Measurements from ENCODE around the gene ACSF2. TPM values are rescaled to one million over a fixed set of nuclear protein-coding genes. Genes with fewer than 3 reads are reported as not detected.

The ACSF2 gene
- total and polyA plus RNA-seq, 2 donors (not counting 3 experiments of a cell fraction or from before 2014, with no cell fraction given): 33.2 to 37.2 TPM

DNA sequence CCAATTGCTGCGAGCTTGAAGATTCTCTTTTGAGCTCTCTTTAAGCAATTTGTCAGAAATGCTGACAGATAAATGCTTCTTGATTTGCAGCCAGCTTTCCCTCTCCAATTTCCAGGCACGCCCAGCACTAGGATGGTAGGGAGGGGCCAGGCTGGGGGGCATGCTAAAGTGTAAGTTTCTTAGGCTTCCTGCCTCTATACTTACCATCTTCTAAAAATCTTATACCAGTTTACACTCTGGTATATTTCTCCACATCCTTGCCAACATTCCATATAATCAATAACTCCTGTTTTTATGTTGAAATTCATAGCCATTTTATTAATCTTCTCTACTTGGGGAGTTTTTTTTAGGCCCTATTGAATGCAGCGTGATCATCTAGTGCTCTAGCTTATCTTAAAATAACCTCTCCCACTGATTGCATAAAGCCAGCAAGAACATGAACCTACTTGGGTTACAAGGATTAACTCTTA, 17.5 kb downstream of the ACSF2 start:
- Histone ChIP-seq H3K79me2 (ENCODE audit: control insufficient read depth, insufficient read depth, low read length) (no peaks in the 10 kb centered on the region), H3K9ac (replicated peaks; ENCODE audit: extremely low read depth, insufficient read depth, low read length) (no peak overlapping the region), H4K20me1 (replicated peaks; ENCODE audit: control insufficient read depth, extremely low read depth, insufficient read depth, low read length) (no peaks in the 10 kb centered on the region), H2AFZ (ENCODE audit: low read depth, low read length) (no peak overlapping the region), H3K4me1 (ENCODE audit: control insufficient read depth, extremely low read depth, insufficient read depth, low read length) (no peaks in the 10 kb centered on the region), H3K9me3 (replicated peaks; ENCODE audit: control insufficient read depth, insufficient read depth, low read length) (no peaks in the 10 kb centered on the region), H3K36me3 (ENCODE audit: control insufficient read depth in 2 of 2, extremely low read depth in 1 of 2, insufficient read depth in 2 of 2, low read length in 2 of 2) (no peaks in the 10 kb centered on the region), H3K9me1 (replicated peaks; ENCODE audit: control insufficient read depth, extremely low read depth, insufficient read depth, low read length) (no peaks in the 10 kb centered on the region), H3K4me2 (ENCODE audit: insufficient read depth, low read length) (no peak overlapping the region), H3K27ac (ENCODE audit: insufficient read depth, low read depth, low read length) (no peak overlapping the region), H3K4me3 (replicated peaks in 1 of 3; ENCODE audit: insufficient read depth in 1 of 3, low read depth in 1 of 3, low read length in 3 of 3) (no peak overlapping the region), H3K27me3 (ENCODE audit: control insufficient read depth in 2 of 2, insufficient read depth in 2 of 2, low read length in 2 of 2) (no peaks in the 10 kb centered on the region)
- DNase-seq (ENCODE audit: low read depth, low spot score) (no peak), FAIRE-seq (no peak)
- TF ChIP-seq FOS (IDR thresholded peaks at IDR 0.05; ENCODE audit: borderline replicate concordance, insufficient read depth, low read length) (no peak), JUN (IDR thresholded peaks at IDR 0.05; ENCODE audit: borderline replicate concordance, insufficient read depth, insufficient read length, low read depth) (no peak), GATA2 (IDR thresholded peaks at IDR 0.05; ENCODE audit: insufficient read depth, insufficient read length, low read depth, low read length) (no peak), MYC (IDR thresholded peaks at IDR 0.05; ENCODE audit: low read depth, low read length) (no peak), POLR2AphosphoS5 (IDR thresholded peaks at IDR 0.05; ENCODE audit: insufficient read depth, low read depth, low read length) (no peak), EZH2 (IDR thresholded peaks at IDR 0.05; ENCODE audit: borderline replicate concordance, low read depth, low read length, severe bottlenecking) (no peak), POLR2A (IDR thresholded peaks at IDR 0.05; ENCODE audit: low read depth, low read length) (no peak)
- TF ChIP-seq, protein P1, sequence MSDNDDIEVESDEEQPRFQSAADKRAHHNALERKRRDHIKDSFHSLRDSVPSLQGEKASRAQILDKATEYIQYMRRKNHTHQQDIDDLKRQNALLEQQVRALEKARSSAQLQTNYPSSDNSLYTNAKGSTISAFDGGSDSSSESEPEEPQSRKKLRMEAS (IDR thresholded peaks at IDR 0.05; ENCODE audit: insufficient read depth, insufficient read length): no peak
- TF ChIP-seq, protein P2, sequence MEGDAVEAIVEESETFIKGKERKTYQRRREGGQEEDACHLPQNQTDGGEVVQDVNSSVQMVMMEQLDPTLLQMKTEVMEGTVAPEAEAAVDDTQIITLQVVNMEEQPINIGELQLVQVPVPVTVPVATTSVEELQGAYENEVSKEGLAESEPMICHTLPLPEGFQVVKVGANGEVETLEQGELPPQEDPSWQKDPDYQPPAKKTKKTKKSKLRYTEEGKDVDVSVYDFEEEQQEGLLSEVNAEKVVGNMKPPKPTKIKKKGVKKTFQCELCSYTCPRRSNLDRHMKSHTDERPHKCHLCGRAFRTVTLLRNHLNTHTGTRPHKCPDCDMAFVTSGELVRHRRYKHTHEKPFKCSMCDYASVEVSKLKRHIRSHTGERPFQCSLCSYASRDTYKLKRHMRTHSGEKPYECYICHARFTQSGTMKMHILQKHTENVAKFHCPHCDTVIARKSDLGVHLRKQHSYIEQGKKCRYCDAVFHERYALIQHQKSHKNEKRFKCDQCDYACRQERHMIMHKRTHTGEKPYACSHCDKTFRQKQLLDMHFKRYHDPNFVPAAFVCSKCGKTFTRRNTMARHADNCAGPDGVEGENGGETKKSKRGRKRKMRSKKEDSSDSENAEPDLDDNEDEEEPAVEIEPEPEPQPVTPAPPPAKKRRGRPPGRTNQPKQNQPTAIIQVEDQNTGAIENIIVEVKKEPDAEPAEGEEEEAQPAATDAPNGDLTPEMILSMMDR (IDR thresholded peaks at IDR 0.05; ENCODE audit: extremely low read depth in 1 of 2, insufficient read depth in 1 of 2, low read depth in 1 of 2, low read length in 2 of 2): no peak
- CTCF ChIA-PET: interaction anchor here (0.8 to 2.1 kb wide), 3 partner anchors 12 to 46 kb away, joined by 3 to 7 read pairs (median 5); partner anchors contain the start of gene LRRC59
- no TSS peak for BruUV-seq (replicated peaks)
- POLR2A ChIA-PET: no interaction called here
- intact Hi-C loops (cut with micrococcal nuclease) (no loop called here), dilution Hi-C loops (cut with MboI; ENCODE audit: extremely low pct_ligation_motif_present, low sequenced_read_pairs) (no loop called here)

Data from endothelial cell of umbilical vein (primary cell).